Glutamatergic neuron (in vitro differentiated cells): ENCODE data around the gene CREB5. TPM values are rescaled to one million over a fixed set of nuclear protein-coding genes. Genes with fewer than 3 reads are reported as not detected.
"Not testable (repeated sequence)": the region's sequence is repeated elsewhere in the genome, so short reads cannot be mapped to it uniquely, and the experiment has no call there.

ENCODE experiments used
- DNase-seq: peaks from one replicate; pipeline ENCODE4 v3.0.0; 2022
- H3K27ac Mint-ChIP-seq: one replicate; pipeline ENCODE4 v1.8.0; 2020; ENCODE audit warnings: mild to moderate bottlenecking, mixed read lengths, inconsistent platforms; ENCODE audit not compliant: unreplicated experiment
- H3K27me3 Mint-ChIP-seq: one replicate; pipeline ENCODE4 v1.8.0; 2020; ENCODE audit warnings: mild to moderate bottlenecking, moderate library complexity, mixed read lengths, inconsistent platforms; ENCODE audit not compliant: unreplicated experiment
- H3K36me3 Mint-ChIP-seq: one replicate; pipeline ENCODE4 v1.8.0; 2020; ENCODE audit warnings: mild to moderate bottlenecking, mixed read lengths, inconsistent platforms; ENCODE audit not compliant: unreplicated experiment
- H3K4me1 Mint-ChIP-seq: one replicate; pipeline ENCODE4 v1.8.0; 2020; ENCODE audit warnings: mild to moderate bottlenecking, low read depth, mixed read lengths, inconsistent platforms; ENCODE audit not compliant: unreplicated experiment
- H3K4me3 Mint-ChIP-seq: one replicate; pipeline ENCODE4 v1.8.0; 2020; ENCODE audit warnings: mild to moderate bottlenecking, mixed read lengths, inconsistent platforms; ENCODE audit not compliant: unreplicated experiment
- H3K9me3 Mint-ChIP-seq: one replicate; pipeline ENCODE4 v1.8.0; 2020; ENCODE audit warnings: mild to moderate bottlenecking, moderate library complexity, mixed read lengths, inconsistent platforms; ENCODE audit not compliant: unreplicated experiment
- CTCF ChIP-seq: fragments of 200-600 bp; sonication (generic); IDR thresholded peaks from one replicate; pipeline ENCODE4 v1.5.0; 2021; ENCODE audit not compliant: partially characterized antibody, unreplicated experiment
- total RNA-seq: library from RNA; stranded (reverse); fragmentation: NEBNext Ultra II Directional; extraction: Animal tissue kit (Norgen Biotek cat#: 25700); gene quantifications from one replicate; pipeline ENCODE4 v1.2.1, GENCODE V29; 2021; ENCODE audit not compliant: unreplicated experiment

CREB5 gene
- total RNA-seq, 1 donor from 2014 or later: 50.4 TPM

- Mint-ChIP-seq H3K27ac (no peak overlapping the region), H3K27me3 (peaks cover 7% of the 10 kb centered on the region), H3K4me3 (no peak overlapping the region), H3K9me3 (peaks cover 5% of the 10 kb centered on the region), H3K4me1 (peaks cover 39% of the 10 kb centered on the region), H3K36me3 (no peaks in the 10 kb centered on the region)
- DNase-seq: no peak
- TF ChIP-seq CTCF: no peak
These were observed 367.6 kb downstream of the CREB5 start for GRCh38 chr7:28779954-28780353.

- H3K36me3 Mint-ChIP-seq: no peaks in the 10 kb centered on the region
- no peak for DNase-seq
- peaks cover 7% of the 10 kb centered on the region for H3K27me3 Mint-ChIP-seq
- no peak overlapping the region for H3K4me3 Mint-ChIP-seq
- no peak overlapping the region for H3K27ac Mint-ChIP-seq
- peaks cover 43% of the 10 kb centered on the region for H3K4me1 Mint-ChIP-seq
- H3K9me3 Mint-ChIP-seq: peaks cover 5% of the 10 kb centered on the region
- TF ChIP-seq CTCF: no peak
These were observed 370.0 kb downstream of the CREB5 start for GRCh38 chr7:28782362-28782761.

- Mint-ChIP-seq H3K4me1 (peaks cover 46% of the 10 kb centered on the region), H3K27ac (peak overlapping the region; percentile 50), H3K36me3 (no peaks in the 10 kb centered on the region), H3K4me3 (no peak overlapping the region), H3K27me3 (peaks cover 7% of the 10 kb centered on the region), H3K9me3 (peaks cover 5% of the 10 kb centered on the region)
- no peak for DNase-seq
- no peak for TF ChIP-seq CTCF
These were observed 372.0 kb downstream of the CREB5 start for GRCh38 chr7:28784171-28784902.

GRCh38 chr7:28785041-28785995 lies 373.0 kb downstream of the CREB5 start:
- peaks cover 41% of the 10 kb centered on the region for H3K4me1 Mint-ChIP-seq
- H3K27ac Mint-ChIP-seq: no peak overlapping the region
- peaks cover 7% of the 10 kb centered on the region for H3K27me3 Mint-ChIP-seq
- H3K36me3 Mint-ChIP-seq: no peaks in the 10 kb centered on the region
- H3K9me3 Mint-ChIP-seq: peaks cover 5% of the 10 kb centered on the region
- no peak overlapping the region for H3K4me3 Mint-ChIP-seq
- DNase-seq: no peak
- TF ChIP-seq CTCF: no peak

- not testable (repeated sequence) for H3K4me3 Mint-ChIP-seq, H3K36me3 Mint-ChIP-seq, H3K27ac Mint-ChIP-seq, H3K27me3 Mint-ChIP-seq, H3K9me3 Mint-ChIP-seq, DNase-seq
- peaks cover 35% of the 10 kb centered on the region for H3K4me1 Mint-ChIP-seq
These were observed 373.8 kb downstream of the CREB5 start for GRCh38 chr7:28786156-28786555.
